Endothelial cell (in vitro differentiated cells): ENCODE data around the gene HDAC1. TPM values are rescaled to one million over a fixed set of nuclear protein-coding genes. Genes with fewer than 3 reads are reported as not detected.
"Not testable (repeated sequence)": the region's sequence is repeated elsewhere in the genome, so short reads cannot be mapped to it uniquely, and the experiment has no call there.

Experiments used
- DNase-seq: peaks from one replicate; pipeline ENCODE4 v3.0.0; 2021; ENCODE audit warnings: low spot score
- H3K27ac Mint-ChIP-seq: one replicate; pipeline ENCODE4 v1.8.0; 2021; ENCODE audit warnings: mixed read lengths, inconsistent platforms; ENCODE audit not compliant: unreplicated experiment
- H3K27me3 Mint-ChIP-seq: one replicate; pipeline ENCODE4 v1.8.0; 2021; ENCODE audit warnings: mild to moderate bottlenecking, moderate library complexity, mixed read lengths, inconsistent platforms; ENCODE audit not compliant: unreplicated experiment
- H3K36me3 Mint-ChIP-seq: one replicate; pipeline ENCODE4 v1.8.0; 2021; ENCODE audit warnings: mild to moderate bottlenecking, low read depth, mixed read lengths, inconsistent platforms; ENCODE audit not compliant: unreplicated experiment
- H3K4me1 Mint-ChIP-seq: one replicate; pipeline ENCODE4 v1.8.0; 2021; ENCODE audit warnings: mild to moderate bottlenecking, mixed read lengths, inconsistent platforms; ENCODE audit not compliant: unreplicated experiment
- H3K4me3 Mint-ChIP-seq: one replicate; pipeline ENCODE4 v1.8.0; 2021; ENCODE audit warnings: mild to moderate bottlenecking, mixed read lengths, inconsistent platforms; ENCODE audit not compliant: unreplicated experiment
- H3K9me3 Mint-ChIP-seq: one replicate; pipeline ENCODE4 v1.8.0; 2021; ENCODE audit warnings: mixed read lengths, inconsistent platforms; ENCODE audit not compliant: unreplicated experiment
- total RNA-seq: library from RNA; stranded (reverse); fragmentation: NEBNext Ultra II Directional; extraction: Animal tissue kit (Norgen Biotek cat#: 25700); gene quantifications from one replicate; pipeline ENCODE4 v1.2.1, GENCODE V29; 2021; ENCODE audit not compliant: unreplicated experiment
- TF ChIP-seq, protein P1 (sequence below): fragments of 200-600 bp; sonication (generic); IDR thresholded peaks from one replicate; pipeline ENCODE4 v1.5.0; 2021; ENCODE audit warnings: antibody characterized with exemption; ENCODE audit not compliant: unreplicated experiment

HDAC1 gene
- total RNA-seq, 1 donor from 2014 or later = 143 TPM

DNA sequence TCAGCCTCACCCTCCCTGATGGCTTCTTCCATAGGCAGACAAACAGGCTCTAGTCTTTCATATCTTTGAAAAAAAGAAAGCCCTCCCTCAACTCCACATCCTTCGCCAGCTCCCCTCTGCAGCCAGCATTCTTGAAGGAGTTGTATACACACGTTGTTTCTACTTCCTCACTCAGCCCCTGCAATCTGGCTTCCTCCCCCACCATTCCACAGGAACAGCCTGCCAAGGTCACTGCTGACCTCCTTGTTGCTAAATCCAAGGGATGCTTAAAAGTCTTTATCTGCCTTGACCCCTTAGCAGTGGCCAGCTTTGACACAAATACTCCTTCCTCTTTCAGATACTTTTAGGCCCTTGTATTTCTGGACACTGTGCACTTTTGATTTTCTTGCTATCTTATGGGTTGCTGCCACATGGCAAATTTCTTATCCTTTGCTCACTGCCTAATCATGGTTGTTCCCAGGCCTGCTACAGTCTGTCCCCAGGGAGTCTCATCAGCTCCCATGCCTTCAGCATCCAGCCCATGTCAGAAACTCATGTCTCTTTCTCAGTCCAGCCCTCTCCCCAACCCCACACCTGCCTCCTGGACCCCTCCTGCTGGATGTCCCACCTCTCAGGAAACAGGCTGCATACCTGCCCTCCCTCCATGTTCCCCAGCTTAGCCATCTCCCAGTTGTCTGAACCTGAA, 62.1 kb downstream of the HDAC1 start:
- peaks cover 43% of the 10 kb centered on the region for H3K4me1 Mint-ChIP-seq
- TF ChIP-seq, protein P1, sequence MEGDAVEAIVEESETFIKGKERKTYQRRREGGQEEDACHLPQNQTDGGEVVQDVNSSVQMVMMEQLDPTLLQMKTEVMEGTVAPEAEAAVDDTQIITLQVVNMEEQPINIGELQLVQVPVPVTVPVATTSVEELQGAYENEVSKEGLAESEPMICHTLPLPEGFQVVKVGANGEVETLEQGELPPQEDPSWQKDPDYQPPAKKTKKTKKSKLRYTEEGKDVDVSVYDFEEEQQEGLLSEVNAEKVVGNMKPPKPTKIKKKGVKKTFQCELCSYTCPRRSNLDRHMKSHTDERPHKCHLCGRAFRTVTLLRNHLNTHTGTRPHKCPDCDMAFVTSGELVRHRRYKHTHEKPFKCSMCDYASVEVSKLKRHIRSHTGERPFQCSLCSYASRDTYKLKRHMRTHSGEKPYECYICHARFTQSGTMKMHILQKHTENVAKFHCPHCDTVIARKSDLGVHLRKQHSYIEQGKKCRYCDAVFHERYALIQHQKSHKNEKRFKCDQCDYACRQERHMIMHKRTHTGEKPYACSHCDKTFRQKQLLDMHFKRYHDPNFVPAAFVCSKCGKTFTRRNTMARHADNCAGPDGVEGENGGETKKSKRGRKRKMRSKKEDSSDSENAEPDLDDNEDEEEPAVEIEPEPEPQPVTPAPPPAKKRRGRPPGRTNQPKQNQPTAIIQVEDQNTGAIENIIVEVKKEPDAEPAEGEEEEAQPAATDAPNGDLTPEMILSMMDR = no peak
- peaks cover 13% of the 10 kb centered on the region for H3K27me3 Mint-ChIP-seq
- H3K36me3 Mint-ChIP-seq = peaks cover 5% of the 10 kb centered on the region
- peak; percentile 21 for DNase-seq
- H3K27ac Mint-ChIP-seq = peak overlapping the region; percentile 70
- H3K9me3 Mint-ChIP-seq = no peaks in the 10 kb centered on the region
- peak overlapping the region; percentile 74 for H3K4me3 Mint-ChIP-seq

DNA sequence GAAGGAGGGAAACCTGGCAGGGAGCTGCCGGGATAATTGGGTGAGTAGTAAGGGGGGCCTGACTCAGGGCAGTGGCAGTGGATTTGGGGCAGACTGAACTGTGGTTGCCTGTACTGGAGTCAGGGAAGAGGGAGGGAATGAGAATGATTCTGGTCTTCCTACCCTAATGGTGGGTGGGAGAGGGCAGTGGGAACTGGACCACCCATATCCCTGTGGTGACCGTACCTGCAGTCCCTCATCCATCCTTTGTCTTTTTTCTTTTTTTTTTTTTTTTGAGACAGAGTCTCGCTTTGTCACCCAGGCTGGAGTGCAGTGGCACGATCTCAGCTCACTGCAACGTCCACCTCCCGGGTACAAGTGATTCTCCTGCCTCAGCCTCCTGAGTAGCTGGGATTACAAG, 63.9 kb downstream of the HDAC1 start:
- peak overlapping the region; percentile 13 for H3K27ac Mint-ChIP-seq
- not testable (repeated sequence) for H3K9me3 Mint-ChIP-seq, H3K4me3 Mint-ChIP-seq, DNase-seq
- H3K27me3 Mint-ChIP-seq = peaks cover 18% of the 10 kb centered on the region
- peaks cover 42% of the 10 kb centered on the region for H3K4me1 Mint-ChIP-seq
- H3K36me3 Mint-ChIP-seq = peaks cover 11% of the 10 kb centered on the region

DNA sequence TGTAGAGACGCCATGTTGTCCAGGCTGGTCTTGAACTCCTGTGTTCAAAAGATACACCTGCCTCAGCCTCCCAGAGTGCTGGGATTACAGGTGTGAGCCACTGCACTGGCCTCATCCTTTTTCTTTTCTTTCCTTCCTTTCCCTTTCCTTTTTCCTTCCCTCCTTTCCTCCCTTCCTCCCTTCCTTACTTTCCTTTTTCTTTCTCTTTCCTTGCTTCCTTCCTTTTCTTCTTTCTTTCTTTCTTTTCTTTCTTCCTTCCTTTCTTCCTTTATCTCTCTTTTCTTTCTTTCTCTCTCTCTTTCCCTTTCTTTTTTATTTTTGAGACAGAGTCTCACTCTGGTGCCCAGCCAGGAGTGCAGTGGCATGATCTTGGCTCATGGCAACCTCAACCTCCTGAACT, 64.6 kb downstream of the HDAC1 start:
- peaks cover 13% of the 10 kb centered on the region for H3K36me3 Mint-ChIP-seq
- TF ChIP-seq, protein P1 = no peak
- H3K4me3 Mint-ChIP-seq = no peak overlapping the region
- H3K9me3 Mint-ChIP-seq = no peaks in the 10 kb centered on the region
- H3K27me3 Mint-ChIP-seq = peaks cover 21% of the 10 kb centered on the region
- H3K27ac Mint-ChIP-seq = no peak overlapping the region
- H3K4me1 Mint-ChIP-seq = peaks cover 44% of the 10 kb centered on the region
- DNase-seq = no peak

DNA sequence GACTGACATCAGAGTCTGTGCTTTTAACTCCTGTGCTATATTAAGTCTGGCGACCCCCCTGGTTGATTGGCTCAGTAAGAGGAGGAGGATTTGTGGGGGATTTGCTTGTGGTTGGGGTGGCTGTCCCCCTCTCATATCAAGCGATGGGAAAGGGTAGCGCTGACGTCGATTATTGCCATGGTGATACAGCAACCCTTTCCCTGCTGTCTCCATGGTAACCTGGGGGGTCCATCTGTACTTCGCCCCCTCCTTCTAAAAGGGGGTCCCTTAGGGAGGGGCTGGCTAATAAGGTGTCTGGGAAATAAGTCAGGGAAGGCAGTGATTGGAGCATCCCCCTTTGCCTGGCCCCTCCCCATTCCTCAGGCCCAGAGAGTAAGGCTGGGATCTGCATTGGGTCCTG, 65.7 kb downstream of the HDAC1 start:
- Mint-ChIP-seq H3K4me3 (no peak overlapping the region), H3K36me3 (peaks cover 17% of the 10 kb centered on the region), H3K27ac (no peak overlapping the region), H3K27me3 (peaks cover 21% of the 10 kb centered on the region), H3K9me3 (no peaks in the 10 kb centered on the region), H3K4me1 (peaks cover 43% of the 10 kb centered on the region)
- TF ChIP-seq, protein P1 = no peak
- no peak for DNase-seq

DNA sequence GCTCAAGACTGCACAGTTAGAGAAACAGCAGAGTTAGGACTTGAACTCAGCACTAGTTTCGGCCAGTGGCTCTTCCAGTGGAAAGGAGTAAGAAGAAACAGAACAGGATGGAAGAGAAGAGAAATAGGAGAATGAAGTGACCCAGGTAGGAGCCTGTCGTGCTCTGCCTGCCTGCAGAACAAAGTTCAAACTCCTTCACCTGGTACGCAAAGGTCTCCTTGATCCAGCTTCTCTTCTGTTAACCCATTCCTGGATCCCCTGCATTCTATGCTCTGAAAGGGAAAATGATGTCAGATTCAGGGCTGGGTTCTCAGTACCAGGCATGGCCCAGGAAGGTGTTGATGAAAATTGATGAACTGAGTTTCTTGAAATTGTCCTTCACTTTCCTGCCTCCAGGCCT, 66.6 kb downstream of the HDAC1 start:
- no peak for DNase-seq
- Mint-ChIP-seq H3K9me3 (no peaks in the 10 kb centered on the region), H3K4me1 (peaks cover 43% of the 10 kb centered on the region), H3K36me3 (peaks cover 25% of the 10 kb centered on the region), H3K27ac (peak overlapping the region; percentile 31), H3K4me3 (no peak overlapping the region), H3K27me3 (peaks cover 21% of the 10 kb centered on the region)
- TF ChIP-seq, protein P1 = no peak
